Epithelial cell of proximal tubule (primary cell): ENCODE results near the gene TTC27. TPM values are rescaled to one million over a fixed set of nuclear protein-coding genes. Genes with fewer than 3 reads are reported as not detected.

Source experiments
- DNase-seq: peaks from one replicate; pipeline ENCODE4 v3.0.0-alpha.2; 2011; ENCODE audit warnings: low read depth
- H3K4me3 ChIP-seq: 2 replicates; pipeline ENCODE4 v1.5.1; 2011; ENCODE audit warnings: low read depth, mild to moderate bottlenecking, low read length
- total RNA-seq: library from RNA; depleted of rRNA; stranded (reverse); fragments of >200 nt; gene quantifications from 2 replicates; pipeline ENCODE4 v1.2.3, GENCODE V29; 2015
- TF ChIP-seq, protein P1 (sequence below): conservative IDR thresholded peaks from 2 replicates; pipeline ENCODE4 v1.5.1; 2012; ENCODE audit warnings: low read depth, mild to moderate bottlenecking, low read length

The TTC27 gene
- total RNA-seq, 1 donor from 2014 or later: 17.9 TPM

DNA sequence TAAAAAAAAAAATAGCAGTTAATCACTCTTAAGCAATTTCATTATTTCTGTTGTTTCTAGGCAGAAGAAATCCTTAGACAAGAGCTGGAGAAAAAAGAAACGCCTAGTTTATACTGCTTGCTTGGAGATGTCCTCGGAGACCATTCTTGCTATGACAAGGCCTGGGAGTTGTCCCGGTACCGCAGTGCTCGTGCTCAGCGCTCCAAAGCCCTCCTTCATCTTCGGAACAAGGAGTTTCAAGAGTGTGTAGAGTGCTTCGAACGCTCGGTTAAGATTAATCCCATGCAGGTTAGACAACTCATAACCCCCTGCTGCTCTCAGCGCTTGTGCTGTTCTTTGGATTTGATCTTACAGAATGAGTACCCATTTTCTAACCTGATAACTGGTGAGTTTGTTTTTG is 130.4 kb downstream of the TTC27 start:
- no peak for DNase-seq
- no peak overlapping the region for H3K4me3 ChIP-seq
- TF ChIP-seq, protein P1, sequence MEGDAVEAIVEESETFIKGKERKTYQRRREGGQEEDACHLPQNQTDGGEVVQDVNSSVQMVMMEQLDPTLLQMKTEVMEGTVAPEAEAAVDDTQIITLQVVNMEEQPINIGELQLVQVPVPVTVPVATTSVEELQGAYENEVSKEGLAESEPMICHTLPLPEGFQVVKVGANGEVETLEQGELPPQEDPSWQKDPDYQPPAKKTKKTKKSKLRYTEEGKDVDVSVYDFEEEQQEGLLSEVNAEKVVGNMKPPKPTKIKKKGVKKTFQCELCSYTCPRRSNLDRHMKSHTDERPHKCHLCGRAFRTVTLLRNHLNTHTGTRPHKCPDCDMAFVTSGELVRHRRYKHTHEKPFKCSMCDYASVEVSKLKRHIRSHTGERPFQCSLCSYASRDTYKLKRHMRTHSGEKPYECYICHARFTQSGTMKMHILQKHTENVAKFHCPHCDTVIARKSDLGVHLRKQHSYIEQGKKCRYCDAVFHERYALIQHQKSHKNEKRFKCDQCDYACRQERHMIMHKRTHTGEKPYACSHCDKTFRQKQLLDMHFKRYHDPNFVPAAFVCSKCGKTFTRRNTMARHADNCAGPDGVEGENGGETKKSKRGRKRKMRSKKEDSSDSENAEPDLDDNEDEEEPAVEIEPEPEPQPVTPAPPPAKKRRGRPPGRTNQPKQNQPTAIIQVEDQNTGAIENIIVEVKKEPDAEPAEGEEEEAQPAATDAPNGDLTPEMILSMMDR: no peak

DNA sequence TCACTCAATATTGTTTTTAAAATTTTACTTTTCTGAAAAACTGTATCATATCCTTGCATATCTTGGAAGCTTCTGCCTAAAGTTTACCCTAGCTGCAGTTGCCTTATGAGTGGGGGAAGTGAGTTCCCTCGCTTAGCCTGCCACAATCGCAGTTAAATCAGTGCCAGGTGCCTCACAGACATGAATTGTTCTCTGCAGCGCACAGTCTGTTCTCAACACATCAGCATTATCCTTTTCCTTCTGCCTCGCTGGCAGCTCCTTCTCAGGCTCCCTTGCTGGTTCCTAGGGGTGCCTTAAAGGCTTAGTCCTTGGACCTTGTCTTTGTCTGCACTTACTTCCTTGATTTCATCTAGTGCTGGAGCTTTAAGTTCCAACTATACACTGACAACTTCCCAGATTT is 132.8 kb downstream of the TTC27 start:
- no peak for DNase-seq
- TF ChIP-seq, protein P1: no peak
- H3K4me3 ChIP-seq: no peak overlapping the region

DNA sequence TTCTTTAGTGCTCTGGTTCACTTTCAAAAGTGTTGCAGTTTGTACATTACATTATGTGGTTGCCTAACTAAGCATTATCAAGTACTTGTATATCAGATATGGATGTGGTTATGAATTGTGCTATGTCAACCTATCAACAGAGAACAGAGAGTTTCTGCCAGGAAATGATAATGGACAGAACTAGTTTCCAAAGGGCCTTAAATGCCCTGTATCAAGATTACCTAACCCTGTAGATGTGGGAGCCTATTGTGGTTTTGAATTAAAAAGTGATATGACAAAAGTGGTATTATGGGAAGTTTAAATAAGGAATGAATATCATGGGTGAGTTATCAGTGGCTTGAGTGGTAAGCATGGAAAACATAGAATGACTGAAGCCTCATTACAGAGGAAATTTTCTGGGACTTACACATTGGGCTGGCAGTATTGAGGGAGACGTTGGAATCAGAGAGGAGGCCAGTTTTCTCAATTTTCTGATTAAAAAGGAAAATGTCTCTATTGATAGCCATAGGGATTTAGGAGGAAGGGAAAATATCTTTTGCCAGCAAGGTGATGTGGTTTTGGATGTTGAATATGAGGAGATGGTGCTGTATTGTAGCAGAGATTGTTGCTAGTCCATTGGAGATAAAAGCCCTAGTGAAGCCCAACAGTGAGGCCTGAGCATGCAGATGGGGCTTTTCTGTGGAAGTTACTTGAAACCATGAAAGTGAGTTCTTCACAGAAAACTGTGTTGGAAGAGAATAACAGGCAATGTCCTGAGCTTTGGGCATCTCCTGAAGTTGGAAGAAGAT is 140.7 kb downstream of the TTC27 start:
- DNase-seq: no peak
- H3K4me3 ChIP-seq: no peak overlapping the region
- TF ChIP-seq, protein P1: no peak

DNA sequence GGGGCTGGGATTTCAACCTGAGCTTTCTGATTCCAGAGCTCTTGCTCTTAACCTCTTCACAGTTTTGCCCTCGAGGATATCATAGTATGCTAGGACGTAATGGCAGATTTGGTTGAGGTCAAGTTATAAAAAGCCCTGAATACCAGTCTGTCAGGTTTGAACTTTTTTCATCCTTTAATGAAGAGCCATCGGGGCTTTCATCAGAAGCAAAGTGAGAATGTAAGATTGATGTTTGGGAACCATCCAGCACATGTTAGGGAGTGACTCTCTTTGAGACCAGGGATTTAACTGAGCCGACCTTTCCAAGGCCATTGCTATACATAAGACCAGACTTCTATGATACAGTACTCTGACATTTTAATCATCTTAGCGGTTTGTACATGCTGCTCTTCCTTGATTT is 142.5 kb downstream of the TTC27 start:
- no peak for DNase-seq
- no peak overlapping the region for H3K4me3 ChIP-seq
- TF ChIP-seq, protein P1: no peak

DNA sequence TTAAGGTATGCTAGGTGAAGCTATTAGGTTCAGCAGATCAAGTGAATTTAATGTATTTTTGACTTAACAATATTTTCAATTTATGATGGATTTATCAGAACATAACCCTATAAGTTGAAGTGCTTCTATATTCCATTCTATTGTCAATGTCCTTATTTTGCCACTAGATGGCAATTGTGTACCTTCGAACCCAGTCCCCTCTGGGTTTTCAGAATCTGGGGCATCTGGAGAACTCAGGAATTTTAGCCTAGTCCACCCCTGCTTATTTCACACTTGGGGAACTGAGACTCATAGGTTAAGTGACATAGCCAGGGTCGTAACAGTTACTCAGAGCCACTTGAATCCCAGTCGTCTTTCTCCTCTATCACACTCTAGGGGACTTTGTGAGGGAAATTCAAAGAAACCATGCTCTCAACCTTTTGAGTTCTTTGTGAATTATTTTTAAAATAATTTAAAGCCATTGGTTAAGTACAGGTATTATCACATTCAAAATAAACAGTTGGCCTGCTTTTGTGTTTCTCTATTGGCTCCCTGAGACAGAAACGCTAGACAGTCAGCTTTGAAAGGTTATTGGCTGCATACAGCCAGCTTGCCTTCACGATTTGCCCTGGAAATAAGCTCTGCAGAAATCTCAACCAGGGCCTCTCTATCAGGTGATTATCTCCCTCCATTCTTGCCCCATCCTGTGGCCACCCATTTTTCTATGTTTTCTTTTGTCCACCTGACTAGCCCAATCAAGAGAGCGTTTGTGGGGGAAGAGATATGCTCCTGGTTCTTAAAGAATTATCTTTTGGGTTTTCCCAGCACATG is 145.0 kb downstream of the TTC27 start:
- H3K4me3 ChIP-seq: no peak overlapping the region
- DNase-seq: no peak
- TF ChIP-seq, protein P1: peak; percentile 78

DNA sequence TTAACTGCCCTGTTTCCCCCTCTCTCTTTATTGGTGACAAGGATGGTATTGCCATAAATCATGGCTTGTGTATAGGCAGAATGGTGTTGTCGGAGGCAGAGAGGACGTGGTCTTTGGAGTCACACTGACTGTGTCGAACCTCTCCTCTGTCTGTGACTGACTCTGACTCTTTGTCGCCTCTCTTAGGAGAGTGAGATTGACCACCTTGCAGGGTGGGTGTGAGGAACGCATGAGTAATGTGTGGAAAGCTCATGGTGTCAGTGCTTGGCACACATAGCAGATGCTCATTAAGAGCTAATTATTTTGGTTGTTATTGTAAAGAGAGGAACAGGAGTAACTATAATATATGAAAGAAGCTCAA is 145.6 kb downstream of the TTC27 start:
- no peak overlapping the region for H3K4me3 ChIP-seq
- TF ChIP-seq, protein P1: no peak
- DNase-seq: no peak
